HCT116 (cell line): ENCODE measurements around the gene CAMK2G. TPM values are rescaled to one million over a fixed set of nuclear protein-coding genes. Genes with fewer than 3 reads are reported as not detected.

ENCODE experiments used
- ATAC-seq: fragments of 200-7000 bp; cut with Tn5 transposase; 2 replicates; pipeline ENCODE4 v1.9.1; 2020; ENCODE audit warnings: mild to moderate bottlenecking, moderate library complexity
- BruUV-seq: library from RNA; stranded (reverse); fragments of 400-500 nt; replicated peaks from 2 replicates; lab custom pipeline; 2021; lab: Mats Ljungman, UMichigan
- CTCF ChIA-PET: fragments of 300-600 bp; sonication (Branson Sonifier 250); formaldehyde crosslinking; loops from one replicate; lab custom pipeline; 2021; ENCODE audit warnings: antibody characterized with exemption; lab: Charles Lee
- POLR2A ChIA-PET: fragments of 300-600, 350-600 bp; sonication (Branson Sonifier 250); formaldehyde crosslinking; loops from one replicate; lab custom pipeline; 2021; ENCODE audit warnings: antibody characterized with exemption; lab: Charles Lee
- RAD21 ChIA-PET, 2 experiments: fragments of 300-600 bp; sonication (Branson Sonifier 250); formaldehyde crosslinking; loops; one replicate each; lab custom pipeline; 2023; ENCODE audit warnings: low total read pairs in 2 of 2; ENCODE audit not compliant: uncharacterized antibody in 2 of 2, unreplicated experiment in 2 of 2, low non-redundant PET in 1 of 2; lab: Charles Lee
- DNase-seq: peaks from one replicate; pipeline ENCODE4 v3.0.0-alpha.2; 2010; ENCODE audit warnings: low read depth, low spot score
- H2AFZ ChIP-seq: fragments of 200-600 bp; shearing (Covaris generic), sonication (generic); 2 replicates; pipeline ENCODE4 v1.6.1; 2017; ENCODE audit warnings: low read depth, mixed run types, mixed read lengths, antibody characterized with exemption, low read length; ENCODE audit not compliant: poor library complexity, severe bottlenecking
- H3K27ac ChIP-seq: 2 replicates; pipeline ENCODE4 v1.5.1; 2012; ENCODE audit warnings: low read depth, low read length
- H3K27me3 ChIP-seq: fragments of 200-600 bp; sonication (generic); 2 replicates; pipeline ENCODE4 v1.6.1; 2016; ENCODE audit warnings: mixed run types, low read length, mixed read lengths; ENCODE audit not compliant: insufficient read depth
- H3K36me3 ChIP-seq, 2 experiments: fragments of 200-500 bp in 1 of 2; fragments of 200-600 bp in 1 of 2; sonication (Bioruptor generic) in 1 of 2; sonication (generic) in 1 of 2; 2 replicates each; pipeline versions ENCODE4 v1.5.1 to v1.6.1; 2014 to 2016; ENCODE audit warnings: low read length in 2 of 2, inconsistent platforms in 1 of 2, mixed read lengths in 1 of 2, mixed run types in 1 of 2; ENCODE audit not compliant: insufficient read depth in 2 of 2, control insufficient read depth in 1 of 2
- H3K4me1 ChIP-seq, 2 experiments: fragments of 200-600 bp in 1 of 2; sonication (generic) in 1 of 2; 2 replicates each; pipeline versions ENCODE4 v1.5.1 to v1.6.1; 2012 to 2017; ENCODE audit warnings: low read length in 2 of 2, inconsistent platforms in 1 of 2, mild to moderate bottlenecking in 1 of 2, mixed read lengths in 1 of 2, mixed run types in 1 of 2, moderate library complexity in 1 of 2; ENCODE audit not compliant: insufficient read depth in 2 of 2, control insufficient read depth in 1 of 2
- H3K4me2 ChIP-seq: fragments of 200-600 bp; sonication (generic); 2 replicates; pipeline ENCODE4 v1.6.1; 2017; ENCODE audit warnings: mixed run types, low read length, mixed read lengths
- H3K4me3 ChIP-seq, 2 experiments: fragments of 200-600 bp in 1 of 2; sonication (generic) in 1 of 2; replicated peaks in 1 of 2; 2 replicates each; pipeline ENCODE4 v1.5.1; 2011 to 2016; ENCODE audit warnings: low read length in 2 of 2, control low read depth in 1 of 2, low read depth in 1 of 2, mild to moderate bottlenecking in 1 of 2, mixed read lengths in 1 of 2, mixed run types in 1 of 2
- H3K79me2 ChIP-seq: fragments of 200-600 bp; sonication (generic); 2 replicates; pipeline ENCODE4 v1.6.1; 2017; ENCODE audit warnings: mild to moderate bottlenecking, mixed run types, low read length, moderate library complexity, mixed read lengths; ENCODE audit not compliant: insufficient read depth
- H3K9ac ChIP-seq: fragments of 200-600 bp; sonication (generic); 2 replicates; pipeline ENCODE4 v1.6.1; 2016; ENCODE audit warnings: low read length, mixed read lengths
- H3K9me2 ChIP-seq: fragments of 200-600 bp; sonication (generic), shearing (Covaris generic); 2 replicates; pipeline ENCODE4 v1.6.1; 2017; ENCODE audit warnings: mixed run types, mild to moderate bottlenecking, moderate library complexity; ENCODE audit not compliant: insufficient read depth
- H3K9me3 ChIP-seq, 2 experiments: fragments of 200-500 bp in 1 of 2; fragments of 200-600 bp in 1 of 2; sonication (Bioruptor generic) in 1 of 2; sonication (generic) in 1 of 2; 2 replicates each; pipeline ENCODE4 v1.6.1; 2014 to 2017; ENCODE audit warnings: low read length in 2 of 2, mixed read lengths in 2 of 2, inconsistent platforms in 1 of 2, low read depth in 1 of 2, mild to moderate bottlenecking in 1 of 2, mixed run types in 1 of 2, moderate library complexity in 1 of 2; ENCODE audit not compliant: control insufficient read depth in 1 of 2, insufficient read depth in 1 of 2
- H4K20me1 ChIP-seq: fragments of 200-600 bp; sonication (generic), shearing (Covaris generic); 2 replicates; pipeline ENCODE4 v1.6.1; 2017; ENCODE audit warnings: mixed run types, mild to moderate bottlenecking, moderate library complexity; ENCODE audit not compliant: insufficient read depth
- EGR1 ChIP-seq: IDR thresholded peaks from 2 replicates; pipeline ENCODE4 v1.6.1; 2012; ENCODE audit warnings: low read depth
- EZH2 ChIP-seq: fragments of 200-600 bp; sonication (generic); IDR thresholded peaks from 2 replicates; pipeline ENCODE4 v1.6.1; 2017; ENCODE audit warnings: antibody characterized with exemption, mixed run types
- EZH2phosphoT487 ChIP-seq: fragments of 200-600 bp; IDR thresholded peaks from 2 replicates; pipeline ENCODE4 v1.6.1; 2018; ENCODE audit warnings: antibody characterized with exemption, borderline replicate concordance
- FOSL1 ChIP-seq: IDR thresholded peaks from 2 replicates; pipeline ENCODE4 v1.6.1; 2012; ENCODE audit warnings: low read depth
- MAX ChIP-seq: IDR thresholded peaks from 2 replicates; pipeline ENCODE4 v1.6.1; 2012
- POLR2A ChIP-seq: IDR thresholded peaks from 2 replicates; pipeline ENCODE4 v1.7.0; 2011; ENCODE audit warnings: borderline replicate concordance; ENCODE audit not compliant: insufficient read depth, insufficient read length; ENCODE audit errors: extremely low read depth
- POLR2AphosphoS5 ChIP-seq: IDR thresholded peaks from 2 replicates; pipeline ENCODE4 v1.6.1; 2011; ENCODE audit warnings: mild to moderate bottlenecking, low read depth, low read length, moderate library complexity
- REST ChIP-seq: IDR thresholded peaks from 2 replicates; pipeline ENCODE4 v1.6.1; 2012; ENCODE audit warnings: low read depth
- SRF ChIP-seq: IDR thresholded peaks from 2 replicates; pipeline ENCODE4 v1.6.1; 2012; ENCODE audit warnings: low read depth
- TCF7L2 ChIP-seq: IDR thresholded peaks from 2 replicates; pipeline ENCODE4 v1.7.0; 2011; ENCODE audit warnings: borderline replicate concordance, inconsistent platforms; ENCODE audit not compliant: insufficient read depth, insufficient read length; ENCODE audit errors: extremely low read depth
- ZFX ChIP-seq: fragments of 450-650 bp; IDR thresholded peaks from 2 replicates; pipeline ENCODE4 v1.6.1; 2017
- ZNF274 ChIP-seq: fragments of 200-500 bp; sonication (Bioruptor generic); IDR thresholded peaks from 2 replicates; pipeline ENCODE4 v1.6.1; 2014; ENCODE audit warnings: mild to moderate bottlenecking, low read depth, low read length, inconsistent platforms
- intact Hi-C: fragments of 100-400 bp; cut with micrococcal nuclease; formaldehyde crosslinking; loops from 2 replicates; pipeline ENCODE4 v1.10.0; 2022
- total RNA-seq: library from RNA; stranded (reverse); gene quantifications from one replicate; pipeline ENCODE4 v1.2.1, GENCODE V29; 2021; ENCODE audit not compliant: unreplicated experiment
- TF ChIP-seq, protein P1 (sequence below): IDR thresholded peaks from 2 replicates; pipeline ENCODE4 v1.6.1; 2012

The CAMK2G gene
- total RNA-seq, 1 experiment from 2014 or later = 28.3 TPM

GRCh38 chr10:73908853-73909539, 34.6 kb upstream of the CAMK2G start:
- intact Hi-C loops = no loop called here
- BruUV-seq = no TSS peak
- Histone ChIP-seq H2AFZ (no peak overlapping the region), H3K4me3 (peak overlapping the region; percentile 14 to 23), H3K9me3 (no peaks in the 10 kb centered on the region), H3K27me3 (no peaks in the 10 kb centered on the region), H3K9me2 (no peaks in the 10 kb centered on the region), H4K20me1 (no peaks in the 10 kb centered on the region), H3K79me2 (peaks cover 9% of the 10 kb centered on the region; the same call in 1 of the 2 replicates), H3K9ac (peak overlapping the region; percentile 77), H3K4me2 (peak overlapping the region; percentile 97), H3K27ac (peak overlapping the region; percentile 92), H3K4me1 (peaks cover 56 to 73% of the 10 kb centered on the region in 2 experiments), H3K36me3 (no peaks in the 10 kb centered on the region; a peak in 2 of 4 replicates)
- ChIA-PET POLR2A (interaction anchor here (0.7 to 5.7 kb wide), 6 partner anchors 9 to 1216 kb away, joined by 3 to 98 read pairs (median 4); no protein-coding TSS in a partner anchor), CTCF (interaction anchor here (1.0 to 1.3 kb wide), 2 partner anchors 20 to 23 kb away, joined by 3 read pairs; no protein-coding TSS in a partner anchor), RAD21 (interaction anchor here (0.7 to 2.0 kb wide), 5 partner anchors 9 to 23 kb away, joined by 3 to 5 read pairs (median 3); no protein-coding TSS in a partner anchor)
- no peak for ATAC-seq
- no peak for DNase-seq
- peak; percentile 66 for TF ChIP-seq POLR2AphosphoS5
- TF ChIP-seq, protein P1, sequence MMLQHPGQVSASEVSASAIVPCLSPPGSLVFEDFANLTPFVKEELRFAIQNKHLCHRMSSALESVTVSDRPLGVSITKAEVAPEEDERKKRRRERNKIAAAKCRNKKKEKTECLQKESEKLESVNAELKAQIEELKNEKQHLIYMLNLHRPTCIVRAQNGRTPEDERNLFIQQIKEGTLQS = no peak
- TF ChIP-seq TCF7L2 = peak; percentile 34

- RAD21 ChIA-PET = interaction anchor here (0.7 to 2.0 kb wide), 4 partner anchors 8 to 22 kb away, joined by 3 to 5 read pairs (median 4); no protein-coding TSS in a partner anchor
- BruUV-seq = TSS peak; percentile 48
- POLR2A ChIA-PET = interaction anchor here (1.4 to 5.7 kb wide), 2 partner anchors 9 to 18 kb away, joined by 5 to 98 read pairs; no protein-coding TSS in a partner anchor
- Histone ChIP-seq H3K9me3 (no peaks in the 10 kb centered on the region), H3K9me2 (no peaks in the 10 kb centered on the region), H3K79me2 (peaks cover 9% of the 10 kb centered on the region; the same call in 1 of the 2 replicates), H3K4me3 (0 out of 4 replicates have a peak overlapping the region, but pooled peaks of 1 of the 2 experiments have one; percentile 14), H3K36me3 (no peaks in the 10 kb centered on the region), H3K4me1 (peaks cover 56 to 75% of the 10 kb centered on the region in 2 experiments), H2AFZ (peak overlapping the region; percentile 35), H3K27me3 (no peaks in the 10 kb centered on the region), H3K9ac (peak overlapping the region; percentile 77), H3K27ac (peak overlapping the region; percentile 92), H3K4me2 (peak overlapping the region; percentile 97), H4K20me1 (no peaks in the 10 kb centered on the region)
- intact Hi-C loops = no loop called here
- no peak for DNase-seq
- ATAC-seq = no peak
- CTCF ChIA-PET = interaction anchor here (1.3 kb wide), 1 partner anchor 19 kb away, joined by 3 read pairs; no protein-coding TSS in a partner anchor
- TF ChIP-seq ZNF274 (no peak), EZH2 (no peak), SRF (no peak), EZH2phosphoT487 (no peak), REST (no peak), EGR1 (no peak), FOSL1 (no peak), MAX (no peak), ZFX (no peak), POLR2A (no peak)
- TF ChIP-seq, protein P1 = no peak
Measured at GRCh38 chr10:73907841-73908517, 33.6 kb upstream of the CAMK2G start.
